ENCODE measurements around the gene EFCAB5.

DNA sequence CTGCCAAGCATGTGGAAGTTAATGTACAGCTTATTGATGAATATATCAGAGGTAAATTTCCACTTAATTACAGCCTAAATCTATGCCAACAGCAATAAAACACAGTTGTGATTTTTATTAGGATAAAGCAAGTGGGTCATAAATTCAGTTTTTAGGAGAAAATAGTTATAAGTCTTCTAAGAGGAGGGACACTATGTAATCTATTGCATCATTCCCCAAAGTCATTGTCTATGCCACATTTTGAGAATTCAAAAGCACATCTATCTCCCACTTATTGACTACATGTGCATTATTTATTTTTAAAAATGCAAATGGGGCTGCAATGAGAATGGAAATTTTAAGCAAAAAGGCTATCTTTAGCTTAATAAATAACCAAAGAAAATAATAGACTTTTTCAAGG is 151.5 kb downstream of the EFCAB5 start:
- TF ChIP-seq POLR2A (IDR thresholded peaks at IDR 0.05; ENCODE audit: extremely low read depth, insufficient read length) (no peak), MYC (IDR thresholded peaks at IDR 0.05; ENCODE audit: low read depth, low read length) (no peak)
- TF ChIP-seq, protein P1, sequence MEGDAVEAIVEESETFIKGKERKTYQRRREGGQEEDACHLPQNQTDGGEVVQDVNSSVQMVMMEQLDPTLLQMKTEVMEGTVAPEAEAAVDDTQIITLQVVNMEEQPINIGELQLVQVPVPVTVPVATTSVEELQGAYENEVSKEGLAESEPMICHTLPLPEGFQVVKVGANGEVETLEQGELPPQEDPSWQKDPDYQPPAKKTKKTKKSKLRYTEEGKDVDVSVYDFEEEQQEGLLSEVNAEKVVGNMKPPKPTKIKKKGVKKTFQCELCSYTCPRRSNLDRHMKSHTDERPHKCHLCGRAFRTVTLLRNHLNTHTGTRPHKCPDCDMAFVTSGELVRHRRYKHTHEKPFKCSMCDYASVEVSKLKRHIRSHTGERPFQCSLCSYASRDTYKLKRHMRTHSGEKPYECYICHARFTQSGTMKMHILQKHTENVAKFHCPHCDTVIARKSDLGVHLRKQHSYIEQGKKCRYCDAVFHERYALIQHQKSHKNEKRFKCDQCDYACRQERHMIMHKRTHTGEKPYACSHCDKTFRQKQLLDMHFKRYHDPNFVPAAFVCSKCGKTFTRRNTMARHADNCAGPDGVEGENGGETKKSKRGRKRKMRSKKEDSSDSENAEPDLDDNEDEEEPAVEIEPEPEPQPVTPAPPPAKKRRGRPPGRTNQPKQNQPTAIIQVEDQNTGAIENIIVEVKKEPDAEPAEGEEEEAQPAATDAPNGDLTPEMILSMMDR (IDR thresholded peaks at IDR 0.05; ENCODE audit: low read depth, low read length): no peak
- TF ChIP-seq, protein P2, sequence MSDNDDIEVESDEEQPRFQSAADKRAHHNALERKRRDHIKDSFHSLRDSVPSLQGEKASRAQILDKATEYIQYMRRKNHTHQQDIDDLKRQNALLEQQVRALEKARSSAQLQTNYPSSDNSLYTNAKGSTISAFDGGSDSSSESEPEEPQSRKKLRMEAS (IDR thresholded peaks at IDR 0.05; ENCODE audit: low read depth, low read length): no peak

All from NB4 (cell line).